HTR-8/SVneo (cell line): Measurements from ENCODE around the gene KLHL29.

Experiments
- DNase-seq: peaks from one replicate; pipeline ENCODE4 v3.0.0; 2011; ENCODE audit warnings: low spot score, mixed read lengths; ENCODE audit not compliant: insufficient read length
- FAIRE-seq: peaks from 2 replicates; lab custom pipeline; 2011; peaks lifted over from hg19 to GRCh38; lab: Jason Lieb, UNC

KLHL29 gene

GRCh38 chr2:23595021-23595420 lies 210.0 kb downstream of the KLHL29 start:
- FAIRE-seq (no peak), DNase-seq (no peak)

GRCh38 chr2:23595601-23596251 lies 210.7 kb downstream of the KLHL29 start:
- FAIRE-seq (no peak), DNase-seq (no peak)

GRCh38 chr2:23596316-23596885 lies 211.4 kb downstream of the KLHL29 start:
- DNase-seq (no peak), FAIRE-seq (no peak)

- DNase-seq, result no peak
- FAIRE-seq, result no peak
These were observed 212.7 kb downstream of the KLHL29 start for GRCh38 chr2:23597687-23598086.

GRCh38 chr2:23599006-23599405 lies 214.0 kb downstream of the KLHL29 start:
- FAIRE-seq (no peak), DNase-seq (no peak)

- FAIRE-seq, result no peak
- DNase-seq, result no peak
These were observed 214.7 kb downstream of the KLHL29 start for GRCh38 chr2:23599667-23600066.

GRCh38 chr2:23600346-23600745 lies 215.4 kb downstream of the KLHL29 start:
- FAIRE-seq, result no peak
- no peak for DNase-seq

- DNase-seq, result no peak
- FAIRE-seq, result peak; percentile 62
These were observed 216.5 kb downstream of the KLHL29 start for GRCh38 chr2:23601301-23601965.

GRCh38 chr2:23602116-23602515 lies 217.1 kb downstream of the KLHL29 start:
- peak; percentile 92 for DNase-seq
- FAIRE-seq, result peak; percentile 98

GRCh38 chr2:23603156-23603555 lies 218.2 kb downstream of the KLHL29 start:
- DNase-seq, result no peak
- no peak for FAIRE-seq

- FAIRE-seq (no peak), DNase-seq (no peak)
These were observed 218.6 kb downstream of the KLHL29 start for GRCh38 chr2:23603581-23603980.

- FAIRE-seq (no peak), DNase-seq (no peak)
These were observed 219.8 kb downstream of the KLHL29 start for GRCh38 chr2:23604731-23605130.

- DNase-seq (no peak), FAIRE-seq (no peak)
These were observed 220.3 kb downstream of the KLHL29 start for GRCh38 chr2:23605236-23605635.

GRCh38 chr2:23606196-23606595 lies 221.2 kb downstream of the KLHL29 start:
- no peak for FAIRE-seq
- no peak for DNase-seq

GRCh38 chr2:23606968-23607367 lies 222.0 kb downstream of the KLHL29 start:
- DNase-seq (no peak), FAIRE-seq (no peak)

GRCh38 chr2:23607925-23608324 lies 222.9 kb downstream of the KLHL29 start:
- FAIRE-seq (no peak), DNase-seq (no peak)

GRCh38 chr2:23609254-23609653 lies 224.3 kb downstream of the KLHL29 start:
- DNase-seq (no peak), FAIRE-seq (no peak)

- DNase-seq, result no peak
- FAIRE-seq, result no peak
These were observed 226.9 kb downstream of the KLHL29 start for GRCh38 chr2:23611839-23612238.

- no peak for DNase-seq
- no peak for FAIRE-seq
These were observed 229.7 kb downstream of the KLHL29 start for GRCh38 chr2:23614701-23615100.

GRCh38 chr2:23615216-23616020 lies 230.4 kb downstream of the KLHL29 start:
- DNase-seq, result no peak
- FAIRE-seq, result no peak

- DNase-seq (no peak), FAIRE-seq (no peak)
These were observed 231.7 kb downstream of the KLHL29 start for GRCh38 chr2:23616630-23617029.
